ENCODE results near the gene KREMEN2.

GRCh38 chr16:3007059-3007956 lies 43.2 kb downstream of the KREMEN2 start:
- TF ChIP-seq CTCF (IDR thresholded peaks at IDR 0.05; ENCODE audit: insufficient read depth, low read depth, low read length): no peak
- no peak for TF ChIP-seq EZH2 (IDR thresholded peaks at IDR 0.05; ENCODE audit: insufficient read depth, low read length)
